ENCODE data around the gene RAB11FIP2. TPM values are rescaled to one million over a fixed set of nuclear protein-coding genes. Genes with fewer than 3 reads are reported as not detected.

Gene RAB11FIP2
- polyA plus RNA-seq, 1 of the 3 experiments (the other 2 are of a cell fraction) = 3.0 TPM

GRCh38 chr10:118052816-118053215 lies 6.1 kb upstream of the RAB11FIP2 start:
- no peak overlapping the region for H3K27ac ChIP-seq (ENCODE audit: low read depth in 2 of 2, low read length in 1 of 2)
- no peak overlapping the region for H3K9ac ChIP-seq
- H3K4me2 ChIP-seq = no peak overlapping the region
- H2AFZ ChIP-seq (ENCODE audit: low read depth) = no peak overlapping the region
- TF ChIP-seq RCOR1 (IDR thresholded peaks at IDR 0.05; ENCODE audit: low read length) (no peak), FOXM1 (IDR thresholded peaks at IDR 0.05; ENCODE audit: low read depth) (no peak), YY1 (IDR thresholded peaks at IDR 0.05; ENCODE audit: low read depth) (no peak), RAD21 (IDR thresholded peaks at IDR 0.05; ENCODE audit: low read length) (no peak), PBX3 (IDR thresholded peaks at IDR 0.05) (no peak), TEAD4 (IDR thresholded peaks at IDR 0.05; ENCODE audit: borderline replicate concordance, insufficient read depth) (no peak), EZH2phosphoT487 (IDR thresholded peaks at IDR 0.05; ENCODE audit: borderline replicate concordance, low read depth) (no peak), IRF3 (IDR thresholded peaks at IDR 0.05; ENCODE audit: low read depth, low read length) (no peak), REST (IDR thresholded peaks at IDR 0.05; ENCODE audit: low read depth, low read length) (no peak), GABPA (IDR thresholded peaks at IDR 0.05; ENCODE audit: low read depth) (no peak)
- H3K79me2 ChIP-seq (ENCODE audit: insufficient read depth) = no peaks in the 10 kb centered on the region
- H3F3A ChIP-seq (replicated peaks; ENCODE audit: insufficient read depth) = no peaks in the 10 kb centered on the region
- 59% methylated on average over 2 of the region's 2 CpGs for WGBS (ENCODE audit: low lambda C conversion rate)
- no peaks in the 10 kb centered on the region for H3K9me2 ChIP-seq
- no peak overlapping the region for H3K4me3 ChIP-seq (ENCODE audit: low read depth in 2 of 2, low read length in 1 of 2)
- peaks cover 0 to 3% of the 10 kb centered on the region in 2 experiments for H3K36me3 ChIP-seq (replicated peaks in 1 of 2; ENCODE audit: control insufficient read depth in 1 of 2, insufficient read depth in 2 of 2, low read length in 1 of 2)
- no peaks in the 10 kb centered on the region for H3K27me3 ChIP-seq (ENCODE audit: insufficient read depth)
- no peak for DNase-seq
- ChIA-PET POLR2A (no interaction called here), CTCF (no interaction called here)
- H3K9me3 ChIP-seq = no peaks in the 10 kb centered on the region
- no peaks in the 10 kb centered on the region; a peak in 1 of 4 replicates for H3K4me1 ChIP-seq (ENCODE audit: control insufficient read depth in 1 of 2, insufficient read depth in 2 of 2, low read depth in 1 of 2, low read length in 1 of 2)
- no peaks in the 10 kb centered on the region for H4K20me1 ChIP-seq (ENCODE audit: insufficient read depth)

- Histone ChIP-seq H2AFZ (ENCODE audit: low read depth) (peak overlapping the region; percentile 94), H3K4me3 (ENCODE audit: low read depth in 2 of 2, low read length in 1 of 2) (peak overlapping the region in 1 of 2 experiments; percentile 92; a peak in 1 of 4 replicates), H3K4me1 (ENCODE audit: control insufficient read depth in 1 of 2, insufficient read depth in 2 of 2, low read depth in 1 of 2, low read length in 1 of 2) (peaks cover 3 to 17% of the 10 kb centered on the region in 2 experiments; a peak in 2 of 4 replicates), H3K27me3 (ENCODE audit: insufficient read depth) (no peaks in the 10 kb centered on the region), H3K9me2 (no peaks in the 10 kb centered on the region), H3K9ac (no peak overlapping the region), H3K27ac (ENCODE audit: low read depth in 2 of 2, low read length in 1 of 2) (no peak overlapping the region), H3F3A (replicated peaks; ENCODE audit: insufficient read depth) (peaks cover 7% of the 10 kb centered on the region), H3K4me2 (peak overlapping the region; percentile 85; the same call in 1 of the 2 replicates), H4K20me1 (ENCODE audit: insufficient read depth) (no peaks in the 10 kb centered on the region), H3K79me2 (ENCODE audit: insufficient read depth) (peaks cover 33% of the 10 kb centered on the region), H3K36me3 (replicated peaks in 1 of 2; ENCODE audit: control insufficient read depth in 1 of 2, insufficient read depth in 2 of 2, low read length in 1 of 2) (peaks cover 0 to 3% of the 10 kb centered on the region in 2 experiments), H3K9me3 (no peaks in the 10 kb centered on the region)
- WGBS (ENCODE audit: low lambda C conversion rate) = 90% methylated on average over 5 of the region's 5 CpGs
- DNase-seq = no peak
- POLR2A ChIA-PET = no interaction called here
- CTCF ChIA-PET = no interaction called here
- TF ChIP-seq CTCF (IDR thresholded peaks at IDR 0.05) (no peak), GATA2 (CRISPR knock-in tag; IDR thresholded peaks at IDR 0.05) (no peak), POLR2AphosphoS5 (IDR thresholded peaks at IDR 0.05; ENCODE audit: low read depth, low read length) (no peak), NRF1 (IDR thresholded peaks at IDR 0.05; ENCODE audit: low read depth, low read length) (no peak), JUND (IDR thresholded peaks at IDR 0.05) (no peak), MEF2A (IDR thresholded peaks at IDR 0.05; ENCODE audit: borderline replicate concordance, low read depth) (no peak), EZH2phosphoT487 (IDR thresholded peaks at IDR 0.05; ENCODE audit: borderline replicate concordance, low read depth) (no peak), TAF1 (IDR thresholded peaks at IDR 0.05; ENCODE audit: borderline replicate concordance, low read depth, low read length) (no peak), GABPA (IDR thresholded peaks at IDR 0.05; ENCODE audit: low read depth) (no peak), FOXM1 (IDR thresholded peaks at IDR 0.05; ENCODE audit: low read depth) (no peak), TEAD4 (IDR thresholded peaks at IDR 0.05; ENCODE audit: borderline replicate concordance, insufficient read depth) (no peak), ELF1 (IDR thresholded peaks at IDR 0.05) (no peak), FOSL2 (IDR thresholded peaks at IDR 0.05; ENCODE audit: borderline replicate concordance, low read depth) (no peak), SMC3 (IDR thresholded peaks at IDR 0.05; ENCODE audit: low read depth, low read length) (no peak)
These were observed 1.1 kb upstream of the RAB11FIP2 start for GRCh38 chr10:118047880-118048279.
